Mucosa of descending colon (tissue), 3 donors: ENCODE measurements around the gene CLK3. TPM values are rescaled to one million over a fixed set of nuclear protein-coding genes. Genes with fewer than 3 reads are reported as not detected.
A peak's percentile ranks its signal among the peaks of the same experiment; 100 is the strongest.

Experiments used
- ATAC-seq: fragments of 200-7000 bp; cut with Tn5 transposase; one replicate; pipeline ENCODE4 v1.9.1; 2020; ENCODE audit warnings: mild to moderate bottlenecking, moderate library complexity
- DNase-seq, 3 donors: peaks; one replicate each; pipeline ENCODE4 v3.0.0-alpha.2; 2020
- H3K36me3 ChIP-seq: fragments of 200-600 bp; one replicate; pipeline ENCODE4 v1.8.0; 2021; ENCODE audit warnings: low read depth, mild to moderate bottlenecking
- H3K4me1 ChIP-seq: fragments of 200-600 bp; one replicate; pipeline ENCODE4 v1.8.0; 2021; ENCODE audit warnings: low read depth, mild to moderate bottlenecking
- H3K4me3 ChIP-seq: fragments of 200-600 bp; one replicate; pipeline ENCODE4 v1.8.0; 2021; ENCODE audit warnings: mild to moderate bottlenecking
- H3K9me3 ChIP-seq: fragments of 200-600 bp; one replicate; pipeline ENCODE4 v1.8.0; 2021; ENCODE audit warnings: mild to moderate bottlenecking
- CTCF ChIP-seq: fragments of 200-600 bp; IDR thresholded peaks from one replicate; pipeline ENCODE4 v1.8.0; 2022; ENCODE audit warnings: antibody characterized with exemption, mild to moderate bottlenecking
- intact Hi-C, 2 donors: fragments of 100-400 bp; cut with DNase I in 1 of 2; cut with micrococcal nuclease in 1 of 2; formaldehyde crosslinking; loops; one replicate each; pipeline versions ENCODE4 v1.11.0 to v1.11.1; 2022; cut with DNase I, micrococcal nuclease
- total RNA-seq, 3 donors: library from RNA; stranded (reverse); fragmentation: NEBNext Ultra II Directional in 2 of 3; extraction: Animal tissue kit (Norgen Biotek cat#: 25700) in 2 of 3; gene quantifications; one replicate each; pipeline versions ENCODE4 v1.2.1 to v1.2.4, GENCODE V29; 2021 to 2023
- donor health status: DM: no; HTN: no; CAD: no; lungs with moderate emphysema.
- donor health status: DM: no; HTN: no; CAD: no.
- donor health status: DM: no; HTN: yes; CAD: no.

The CLK3 gene
- total RNA-seq, 3 donors from 2014 or later = 92.7 to 120 (median 110) TPM

GRCh38 chr15:74624020-74624602 lies 8.5 kb downstream of the CLK3 start:
- ATAC-seq = no peak
- no peak for TF ChIP-seq CTCF
- peaks cover 6% of the 10 kb centered on the region for H3K4me1 ChIP-seq
- DNase-seq = peak in 1 of 3 donors; percentile 35
- no peaks in the 10 kb centered on the region for H3K9me3 ChIP-seq
- intact Hi-C loops = loop anchor here in 1 of 2 donors (10.0 kb wide), 1 partner anchor 239 kb away; no protein-coding TSS in a partner anchor
- no peak overlapping the region for H3K4me3 ChIP-seq
- H3K36me3 ChIP-seq = peaks cover 54% of the 10 kb centered on the region

GRCh38 chr15:74625693-74626092 lies 10.1 kb downstream of the CLK3 start:
- Histone ChIP-seq H3K9me3 (no peaks in the 10 kb centered on the region), H3K4me1 (peaks cover 5% of the 10 kb centered on the region), H3K4me3 (no peak overlapping the region), H3K36me3 (peaks cover 39% of the 10 kb centered on the region)
- ATAC-seq (no peak), DNase-seq (peak in 2 of 3 donors; percentile 3 to 14)
- intact Hi-C loops = loop anchor here in 1 of 2 donors (10.0 kb wide), 1 partner anchor 241 kb away; no protein-coding TSS in a partner anchor
- no peak for TF ChIP-seq CTCF

GRCh38 chr15:74626336-74626735 lies 10.7 kb downstream of the CLK3 start:
- DNase-seq (peak in 2 of 3 donors; percentile 14 to 32), ATAC-seq (no peak)
- H3K4me1 ChIP-seq = peaks cover 2% of the 10 kb centered on the region
- intact Hi-C loops = loop anchor here in 1 of 2 donors (10.0 kb wide), 1 partner anchor 242 kb away; no protein-coding TSS in a partner anchor
- H3K36me3 ChIP-seq = peaks cover 39% of the 10 kb centered on the region
- no peaks in the 10 kb centered on the region for H3K9me3 ChIP-seq
- no peak overlapping the region for H3K4me3 ChIP-seq
- TF ChIP-seq CTCF = no peak

- intact Hi-C loops = loop anchor here in 1 of 2 donors (10.0 kb wide), 1 partner anchor 242 kb away; no protein-coding TSS in a partner anchor
- Histone ChIP-seq H3K4me3 (no peak overlapping the region), H3K36me3 (peaks cover 39% of the 10 kb centered on the region), H3K4me1 (peaks cover 2% of the 10 kb centered on the region), H3K9me3 (no peaks in the 10 kb centered on the region)
- TF ChIP-seq CTCF = no peak
- DNase-seq (peak in 2 of 3 donors; percentile 19 to 43), ATAC-seq (peak; percentile 22)
Measured at GRCh38 chr15:74626752-74627692, 11.4 kb downstream of the CLK3 start.

- Histone ChIP-seq H3K4me1 (peaks cover 2% of the 10 kb centered on the region), H3K36me3 (peaks cover 33% of the 10 kb centered on the region), H3K4me3 (no peak overlapping the region), H3K9me3 (no peaks in the 10 kb centered on the region)
- TF ChIP-seq CTCF = no peak
- ATAC-seq (no peak), DNase-seq (peak in 1 of 3 donors; percentile 19)
- intact Hi-C loops = loop anchor here in 1 of 2 donors (10.0 kb wide), 1 partner anchor 243 kb away; no protein-coding TSS in a partner anchor
Measured at GRCh38 chr15:74627766-74628165, 12.1 kb downstream of the CLK3 start.
